RWPE1 (cell line): ENCODE measurements around the gene CEP83.

Experiments
- CTCF ChIA-PET: fragments of 350-600 bp; sonication (Branson Sonifier 250); formaldehyde crosslinking; extraction: SDS; loops from one replicate; lab custom pipeline; 2021; lab: Yijun Ruan, JAX
- POLR2A ChIA-PET: fragments of 400-600 bp; formaldehyde crosslinking; extraction: SDS; loops from one replicate; lab custom pipeline; 2020; ENCODE audit warnings: antibody characterized with exemption; ENCODE audit not compliant: low non-redundant PET; lab: Yijun Ruan, JAX
- DNase-seq: peaks from one replicate; pipeline ENCODE4 v3.0.0; 2012; ENCODE audit warnings: low spot score
- H3K27ac ChIP-seq: fragments of 450-650 bp; 2 replicates; pipeline ENCODE4 v1.5.1; 2017
- TF ChIP-seq, protein P1 (sequence below): fragments of 450-650 bp; conservative IDR thresholded peaks from 2 replicates; pipeline ENCODE4 v1.5.1; 2017; ENCODE audit warnings: low read depth, mild to moderate bottlenecking

Gene CEP83

GRCh38 chr12:94266796-94267536 is 192.7 kb downstream of the CEP83 start:
- no peak for DNase-seq
- POLR2A ChIA-PET, result no interaction called here
- CTCF ChIA-PET, result no interaction called here
- H3K27ac ChIP-seq, result no peak overlapping the region
- TF ChIP-seq, protein P1, sequence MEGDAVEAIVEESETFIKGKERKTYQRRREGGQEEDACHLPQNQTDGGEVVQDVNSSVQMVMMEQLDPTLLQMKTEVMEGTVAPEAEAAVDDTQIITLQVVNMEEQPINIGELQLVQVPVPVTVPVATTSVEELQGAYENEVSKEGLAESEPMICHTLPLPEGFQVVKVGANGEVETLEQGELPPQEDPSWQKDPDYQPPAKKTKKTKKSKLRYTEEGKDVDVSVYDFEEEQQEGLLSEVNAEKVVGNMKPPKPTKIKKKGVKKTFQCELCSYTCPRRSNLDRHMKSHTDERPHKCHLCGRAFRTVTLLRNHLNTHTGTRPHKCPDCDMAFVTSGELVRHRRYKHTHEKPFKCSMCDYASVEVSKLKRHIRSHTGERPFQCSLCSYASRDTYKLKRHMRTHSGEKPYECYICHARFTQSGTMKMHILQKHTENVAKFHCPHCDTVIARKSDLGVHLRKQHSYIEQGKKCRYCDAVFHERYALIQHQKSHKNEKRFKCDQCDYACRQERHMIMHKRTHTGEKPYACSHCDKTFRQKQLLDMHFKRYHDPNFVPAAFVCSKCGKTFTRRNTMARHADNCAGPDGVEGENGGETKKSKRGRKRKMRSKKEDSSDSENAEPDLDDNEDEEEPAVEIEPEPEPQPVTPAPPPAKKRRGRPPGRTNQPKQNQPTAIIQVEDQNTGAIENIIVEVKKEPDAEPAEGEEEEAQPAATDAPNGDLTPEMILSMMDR, result no peak

DNA sequence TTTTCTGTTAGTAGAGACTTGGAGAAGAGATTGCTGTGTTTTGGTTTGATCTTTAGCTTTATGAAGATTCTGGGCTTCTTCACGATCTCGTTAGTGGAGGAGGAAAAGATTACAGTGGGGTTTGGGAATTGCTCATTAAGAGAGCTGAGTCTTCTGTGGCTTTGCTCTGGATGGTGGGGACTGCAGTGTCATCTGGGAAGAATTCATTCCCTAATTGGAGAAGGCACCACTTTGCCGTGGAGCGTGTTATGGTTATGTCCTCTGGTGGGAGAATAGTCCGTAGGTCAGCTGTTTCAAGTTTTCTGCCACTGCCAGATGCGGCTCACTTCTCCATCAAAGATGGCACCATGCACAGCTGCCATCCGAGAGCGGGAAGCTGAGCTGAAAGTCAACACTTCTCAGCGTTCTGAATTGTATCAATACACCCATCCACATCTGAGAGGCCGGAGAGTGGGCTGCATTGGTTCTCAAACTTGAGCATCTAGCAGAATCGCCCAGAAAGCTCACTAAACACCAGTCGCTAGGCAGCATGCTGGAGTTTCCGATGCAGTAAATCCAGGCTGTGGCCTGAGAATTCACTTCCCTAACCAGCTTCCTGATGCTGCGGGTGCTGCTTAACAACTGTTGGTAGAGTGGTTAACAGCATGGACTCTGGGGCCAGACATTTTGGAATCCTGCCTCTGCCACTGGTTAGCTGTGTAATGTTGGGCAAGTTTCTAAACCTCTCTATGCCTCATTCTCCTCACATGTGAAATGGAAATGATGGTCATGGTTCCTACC is 193.5 kb downstream of the CEP83 start:
- TF ChIP-seq, protein P1, result no peak
- DNase-seq, result no peak
- CTCF ChIA-PET, result interaction anchor here (0.7 kb wide), 1 partner anchor 270 kb away, joined by 3 read pairs; no protein-coding TSS in a partner anchor
- no peak overlapping the region for H3K27ac ChIP-seq
- POLR2A ChIA-PET, result no interaction called here

- DNase-seq, result no peak
- ChIA-PET CTCF (interaction anchor here (0.7 kb wide), 1 partner anchor 270 kb away, joined by 3 read pairs; no protein-coding TSS in a partner anchor), POLR2A (no interaction called here)
- TF ChIP-seq, protein P1, result no peak
- no peak overlapping the region for H3K27ac ChIP-seq
These were observed 194.1 kb downstream of the CEP83 start for GRCh38 chr12:94265539-94265938.

DNA sequence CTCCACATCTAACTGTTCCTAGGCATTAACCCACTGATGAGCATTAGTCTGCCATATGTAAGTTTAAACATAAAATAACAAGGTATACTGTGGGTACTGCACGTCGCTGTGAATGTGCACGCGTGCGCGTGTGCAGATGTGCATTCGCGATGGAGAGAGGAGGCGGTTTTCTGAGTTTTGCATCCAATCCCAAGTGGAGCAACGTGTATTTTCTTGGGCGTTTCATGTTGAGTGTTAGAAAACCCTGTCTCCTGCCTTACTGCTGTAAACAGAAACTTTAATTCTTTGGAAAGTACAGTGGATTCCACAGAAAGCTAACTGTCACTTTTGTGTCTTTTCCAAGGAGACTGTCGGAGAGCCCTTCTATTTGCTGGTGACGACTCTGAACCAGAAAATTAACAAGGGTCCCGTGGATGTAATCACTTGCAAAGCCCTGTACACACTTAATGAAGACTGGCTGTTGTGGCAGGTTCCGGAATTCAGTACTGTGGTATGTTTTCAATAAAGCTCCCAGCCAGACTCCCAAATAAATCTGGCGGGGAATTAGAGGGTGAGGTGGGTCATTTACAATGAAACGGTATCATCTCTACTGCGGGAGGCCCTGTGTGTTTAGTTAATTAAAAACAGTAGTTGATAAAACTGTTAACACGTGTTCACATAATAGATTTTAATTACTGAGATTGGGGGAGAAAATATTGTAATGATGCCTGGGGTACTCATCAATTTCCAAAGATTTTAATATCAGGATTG is 194.8 kb downstream of the CEP83 start:
- no peak for DNase-seq
- ChIA-PET CTCF (no interaction called here), POLR2A (no interaction called here)
- H3K27ac ChIP-seq, result no peak overlapping the region
- TF ChIP-seq, protein P1, result no peak

GRCh38 chr12:94263905-94264561 is 195.6 kb downstream of the CEP83 start:
- ChIA-PET POLR2A (no interaction called here), CTCF (no interaction called here)
- TF ChIP-seq, protein P1, result no peak
- DNase-seq, result no peak
- no peak overlapping the region for H3K27ac ChIP-seq
